ENCODE measurements around the gene ARHGAP6.

GRCh38 chrX:11172415-11172814 lies 493.3 kb downstream of the ARHGAP6 start:
- TF ChIP-seq CTCF (IDR thresholded peaks at IDR 0.05 in 2 of 3, conservative IDR thresholded peaks at IDR 0.05 in 1 of 3; ENCODE audit: borderline replicate concordance in 1 of 3, insufficient read depth in 1 of 3, low read depth in 2 of 3, low read length in 2 of 3) (no peak), REST (IDR thresholded peaks at IDR 0.05; ENCODE audit: low read depth) (no peak), CEBPB (IDR thresholded peaks at IDR 0.05; ENCODE audit: low read depth) (no peak), ATF3 (IDR thresholded peaks at IDR 0.05) (no peak), SIN3A (IDR thresholded peaks at IDR 0.05; ENCODE audit: low read depth) (no peak), JUND (IDR thresholded peaks at IDR 0.05) (no peak), ELF1 (IDR thresholded peaks at IDR 0.05; ENCODE audit: borderline replicate concordance, low read depth) (no peak), CBX3 (IDR thresholded peaks at IDR 0.05; ENCODE audit: low read depth) (no peak), YY1 (IDR thresholded peaks at IDR 0.05; ENCODE audit: extremely low read depth, insufficient replicate concordance, low read depth, low read length) (no peak), POLR2AphosphoS5 (IDR thresholded peaks at IDR 0.05; ENCODE audit: low read depth, low read length) (no peak), EZH2 (IDR thresholded peaks at IDR 0.05) (no peak), EGR1 (IDR thresholded peaks at IDR 0.05; ENCODE audit: low read depth) (no peak)

Measured in HCT116 (cell line).